Loucy (cell line): Measurements from ENCODE around the gene CDK15.
"Not testable (repeated sequence)": the region's sequence is repeated elsewhere in the genome, so short reads cannot be mapped to it uniquely, and the experiment has no call there.

Source experiments
- CTCF ChIP-seq: fragments of 200-600 bp; sonication (generic); conservative IDR thresholded peaks from 2 replicates; pipeline ENCODE4 v1.5.1; 2014; ENCODE audit warnings: mild to moderate bottlenecking, antibody characterized with exemption, low read length
- EZH2phosphoT487 ChIP-seq: fragments of 200-600 bp; IDR thresholded peaks from 2 replicates; pipeline ENCODE4 v1.6.1; 2018; ENCODE audit warnings: antibody characterized with exemption, mild to moderate bottlenecking, moderate library complexity, borderline replicate concordance

GRCh38 chr2:201764469-201764868, 41.9 kb upstream of the CDK15 start:
- not testable (repeated sequence) for TF ChIP-seq CTCF, EZH2phosphoT487
